Measurements from ENCODE around the gene EIF4E2. TPM values are rescaled to one million over a fixed set of nuclear protein-coding genes. Genes with fewer than 3 reads are reported as not detected.

Gene EIF4E2
- total RNA-seq, 1 experiment from 2014 or later: 97.8 TPM

DNA sequence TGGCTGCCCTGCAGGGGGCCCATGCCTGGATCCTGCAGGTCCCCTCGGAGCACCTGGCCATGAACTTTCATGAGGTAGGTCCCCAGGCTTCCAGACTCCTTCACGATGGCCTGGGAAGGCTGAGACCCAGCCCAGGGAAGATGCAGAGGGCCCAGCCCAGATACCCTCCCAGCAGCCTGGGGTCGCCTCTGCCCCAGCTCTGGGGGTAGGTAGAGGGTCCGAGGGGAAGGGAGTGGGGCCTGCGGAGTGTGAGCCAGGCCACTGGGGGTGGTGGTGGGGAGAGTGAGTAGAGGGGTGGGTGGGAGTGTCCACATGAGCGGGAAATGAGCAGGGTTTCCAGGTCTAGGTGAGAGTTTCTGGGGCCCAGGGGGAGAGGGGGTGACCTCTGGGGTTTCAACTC, 25.7 kb upstream of the EIF4E2 start:
- Mint-ChIP-seq H3K27me3 (ENCODE audit: low read depth) (peaks cover 52% of the 10 kb centered on the region), H3K4me1 (peaks cover 6% of the 10 kb centered on the region; the same call in 1 of the 2 replicates), H3K36me3 (no peaks in the 10 kb centered on the region), H3K27ac (no peak overlapping the region), H3K4me3 (peak overlapping the region; percentile 51; the same call in 1 of the 2 replicates), H3K9me3 (no peaks in the 10 kb centered on the region)
- POLR2A ChIA-PET: no interaction called here
- TF ChIP-seq ESRRA (CRISPR knock-in tag; IDR thresholded peaks at IDR 0.05; ENCODE audit: borderline replicate concordance): no peak
- no peak for TF ChIP-seq JAZF1 (CRISPR knock-in tag; IDR thresholded peaks at IDR 0.05)
- no peak for TF ChIP-seq SOX15 (CRISPR knock-in tag; IDR thresholded peaks at IDR 0.05)
- TF ChIP-seq CBFB (CRISPR knock-in tag; IDR thresholded peaks at IDR 0.05; ENCODE audit: low read depth): no peak
- TF ChIP-seq, protein P1, sequence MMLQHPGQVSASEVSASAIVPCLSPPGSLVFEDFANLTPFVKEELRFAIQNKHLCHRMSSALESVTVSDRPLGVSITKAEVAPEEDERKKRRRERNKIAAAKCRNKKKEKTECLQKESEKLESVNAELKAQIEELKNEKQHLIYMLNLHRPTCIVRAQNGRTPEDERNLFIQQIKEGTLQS (CRISPR knock-in tag; conservative IDR thresholded peaks at IDR 0.05): no peak
- no peak for TF ChIP-seq CREM (CRISPR knock-in tag; IDR thresholded peaks at IDR 0.05)
- TF ChIP-seq, protein P2, sequence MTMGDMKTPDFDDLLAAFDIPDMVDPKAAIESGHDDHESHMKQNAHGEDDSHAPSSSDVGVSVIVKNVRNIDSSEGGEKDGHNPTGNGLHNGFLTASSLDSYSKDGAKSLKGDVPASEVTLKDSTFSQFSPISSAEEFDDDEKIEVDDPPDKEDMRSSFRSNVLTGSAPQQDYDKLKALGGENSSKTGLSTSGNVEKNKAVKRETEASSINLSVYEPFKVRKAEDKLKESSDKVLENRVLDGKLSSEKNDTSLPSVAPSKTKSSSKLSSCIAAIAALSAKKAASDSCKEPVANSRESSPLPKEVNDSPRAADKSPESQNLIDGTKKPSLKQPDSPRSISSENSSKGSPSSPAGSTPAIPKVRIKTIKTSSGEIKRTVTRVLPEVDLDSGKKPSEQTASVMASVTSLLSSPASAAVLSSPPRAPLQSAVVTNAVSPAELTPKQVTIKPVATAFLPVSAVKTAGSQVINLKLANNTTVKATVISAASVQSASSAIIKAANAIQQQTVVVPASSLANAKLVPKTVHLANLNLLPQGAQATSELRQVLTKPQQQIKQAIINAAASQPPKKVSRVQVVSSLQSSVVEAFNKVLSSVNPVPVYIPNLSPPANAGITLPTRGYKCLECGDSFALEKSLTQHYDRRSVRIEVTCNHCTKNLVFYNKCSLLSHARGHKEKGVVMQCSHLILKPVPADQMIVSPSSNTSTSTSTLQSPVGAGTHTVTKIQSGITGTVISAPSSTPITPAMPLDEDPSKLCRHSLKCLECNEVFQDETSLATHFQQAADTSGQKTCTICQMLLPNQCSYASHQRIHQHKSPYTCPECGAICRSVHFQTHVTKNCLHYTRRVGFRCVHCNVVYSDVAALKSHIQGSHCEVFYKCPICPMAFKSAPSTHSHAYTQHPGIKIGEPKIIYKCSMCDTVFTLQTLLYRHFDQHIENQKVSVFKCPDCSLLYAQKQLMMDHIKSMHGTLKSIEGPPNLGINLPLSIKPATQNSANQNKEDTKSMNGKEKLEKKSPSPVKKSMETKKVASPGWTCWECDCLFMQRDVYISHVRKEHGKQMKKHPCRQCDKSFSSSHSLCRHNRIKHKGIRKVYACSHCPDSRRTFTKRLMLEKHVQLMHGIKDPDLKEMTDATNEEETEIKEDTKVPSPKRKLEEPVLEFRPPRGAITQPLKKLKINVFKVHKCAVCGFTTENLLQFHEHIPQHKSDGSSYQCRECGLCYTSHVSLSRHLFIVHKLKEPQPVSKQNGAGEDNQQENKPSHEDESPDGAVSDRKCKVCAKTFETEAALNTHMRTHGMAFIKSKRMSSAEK (CRISPR knock-in tag; IDR thresholded peaks at IDR 0.05; ENCODE audit: borderline replicate concordance): no peak
- TF ChIP-seq ZNF263 (CRISPR knock-in tag; IDR thresholded peaks at IDR 0.05; ENCODE audit: low read depth): no peak
- TF ChIP-seq, protein P3, sequence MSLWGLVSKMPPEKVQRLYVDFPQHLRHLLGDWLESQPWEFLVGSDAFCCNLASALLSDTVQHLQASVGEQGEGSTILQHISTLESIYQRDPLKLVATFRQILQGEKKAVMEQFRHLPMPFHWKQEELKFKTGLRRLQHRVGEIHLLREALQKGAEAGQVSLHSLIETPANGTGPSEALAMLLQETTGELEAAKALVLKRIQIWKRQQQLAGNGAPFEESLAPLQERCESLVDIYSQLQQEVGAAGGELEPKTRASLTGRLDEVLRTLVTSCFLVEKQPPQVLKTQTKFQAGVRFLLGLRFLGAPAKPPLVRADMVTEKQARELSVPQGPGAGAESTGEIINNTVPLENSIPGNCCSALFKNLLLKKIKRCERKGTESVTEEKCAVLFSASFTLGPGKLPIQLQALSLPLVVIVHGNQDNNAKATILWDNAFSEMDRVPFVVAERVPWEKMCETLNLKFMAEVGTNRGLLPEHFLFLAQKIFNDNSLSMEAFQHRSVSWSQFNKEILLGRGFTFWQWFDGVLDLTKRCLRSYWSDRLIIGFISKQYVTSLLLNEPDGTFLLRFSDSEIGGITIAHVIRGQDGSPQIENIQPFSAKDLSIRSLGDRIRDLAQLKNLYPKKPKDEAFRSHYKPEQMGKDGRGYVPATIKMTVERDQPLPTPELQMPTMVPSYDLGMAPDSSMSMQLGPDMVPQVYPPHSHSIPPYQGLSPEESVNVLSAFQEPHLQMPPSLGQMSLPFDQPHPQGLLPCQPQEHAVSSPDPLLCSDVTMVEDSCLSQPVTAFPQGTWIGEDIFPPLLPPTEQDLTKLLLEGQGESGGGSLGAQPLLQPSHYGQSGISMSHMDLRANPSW (CRISPR knock-in tag; conservative IDR thresholded peaks at IDR 0.05; ENCODE audit: low read depth): no peak
- no peak for TF ChIP-seq GABPB1 (CRISPR knock-in tag; IDR thresholded peaks at IDR 0.05)
- no peak for TF ChIP-seq CREB1 (CRISPR knock-in tag; IDR thresholded peaks at IDR 0.05)
- TF ChIP-seq TEAD1 (CRISPR knock-in tag; IDR thresholded peaks at IDR 0.05): no peak
- no peak for TF ChIP-seq EMX1 (CRISPR knock-in tag; IDR thresholded peaks at IDR 0.05)
- TF ChIP-seq, protein P4, sequence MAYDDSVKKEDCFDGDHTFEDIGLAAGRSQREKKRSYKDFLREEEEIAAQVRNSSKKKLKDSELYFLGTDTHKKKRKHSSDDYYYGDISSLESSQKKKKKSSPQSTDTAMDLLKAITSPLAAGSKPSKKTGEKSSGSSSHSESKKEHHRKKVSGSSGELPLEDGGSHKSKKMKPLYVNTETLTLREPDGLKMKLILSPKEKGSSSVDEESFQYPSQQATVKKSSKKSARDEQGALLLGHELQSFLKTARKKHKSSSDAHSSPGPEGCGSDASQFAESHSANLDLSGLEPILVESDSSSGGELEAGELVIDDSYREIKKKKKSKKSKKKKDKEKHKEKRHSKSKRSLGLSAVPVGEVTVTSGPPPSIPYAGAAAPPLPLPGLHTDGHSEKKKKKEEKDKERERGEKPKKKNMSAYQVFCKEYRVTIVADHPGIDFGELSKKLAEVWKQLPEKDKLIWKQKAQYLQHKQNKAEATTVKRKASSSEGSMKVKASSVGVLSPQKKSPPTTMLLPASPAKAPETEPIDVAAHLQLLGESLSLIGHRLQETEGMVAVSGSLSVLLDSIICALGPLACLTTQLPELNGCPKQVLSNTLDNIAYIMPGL (CRISPR knock-in tag; IDR thresholded peaks at IDR 0.05): no peak
- ATAC-seq (no peak), DNase-seq (ENCODE audit: low spot score) (no peak)
- CTCF ChIA-PET: interaction anchor here (1.0 to 6.5 kb wide), 18 partner anchors 9 to 623 kb away, joined by 3 to 104 read pairs (median 11); partner anchors contain the start of genes ALPG, CHRNG, ECEL1 and EIF4E2

DNA sequence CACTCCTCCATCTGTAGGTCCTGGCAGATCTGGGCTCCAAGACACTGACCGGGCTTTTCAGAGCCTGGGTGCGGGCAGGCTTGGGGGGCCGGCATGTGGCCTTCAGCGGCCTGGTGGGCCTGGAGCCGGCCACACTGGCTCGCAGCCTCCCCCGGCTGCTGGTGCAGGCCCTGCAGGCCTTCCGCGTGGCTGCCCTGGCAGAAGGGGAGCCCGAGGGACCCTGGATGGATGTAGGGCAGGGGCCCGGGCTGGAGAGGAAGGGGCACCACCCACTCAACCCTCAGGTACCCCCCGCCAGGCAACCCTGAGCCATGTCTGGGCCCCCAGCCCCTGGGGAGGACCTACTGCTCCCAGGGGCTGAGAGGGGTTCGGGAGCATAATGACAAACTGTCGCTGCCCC, 25.3 kb upstream of the EIF4E2 start:
- Mint-ChIP-seq H3K9me3 (no peaks in the 10 kb centered on the region), H3K4me3 (no peak overlapping the region), H3K27ac (no peak overlapping the region), H3K27me3 (ENCODE audit: low read depth) (peaks cover 51% of the 10 kb centered on the region), H3K4me1 (peaks cover 7% of the 10 kb centered on the region; the same call in 1 of the 2 replicates), H3K36me3 (no peaks in the 10 kb centered on the region)
- no peak for DNase-seq (ENCODE audit: low spot score)
- ChIA-PET CTCF (interaction anchor here (1.3 to 1.7 kb wide), 2 partner anchors 13 to 81 kb away, joined by 3 to 4 read pairs; no protein-coding TSS in a partner anchor), POLR2A (no interaction called here)
- ATAC-seq: no peak
- TF ChIP-seq ZNF416 (CRISPR knock-in tag; IDR thresholded peaks at IDR 0.05) (no peak), FOXK1 (CRISPR knock-in tag; IDR thresholded peaks at IDR 0.05) (no peak), TCF7 (CRISPR knock-in tag; IDR thresholded peaks at IDR 0.05; ENCODE audit: low read depth) (no peak), ZNF317 (CRISPR knock-in tag; IDR thresholded peaks at IDR 0.05; ENCODE audit: borderline replicate concordance, low read depth) (no peak), GTF2I (CRISPR knock-in tag; conservative IDR thresholded peaks at IDR 0.05) (no peak), NFYB (CRISPR knock-in tag; conservative IDR thresholded peaks at IDR 0.05; ENCODE audit: low read depth) (no peak), ESRRA (CRISPR knock-in tag; IDR thresholded peaks at IDR 0.05; ENCODE audit: borderline replicate concordance) (no peak)
- TF ChIP-seq, protein P5, sequence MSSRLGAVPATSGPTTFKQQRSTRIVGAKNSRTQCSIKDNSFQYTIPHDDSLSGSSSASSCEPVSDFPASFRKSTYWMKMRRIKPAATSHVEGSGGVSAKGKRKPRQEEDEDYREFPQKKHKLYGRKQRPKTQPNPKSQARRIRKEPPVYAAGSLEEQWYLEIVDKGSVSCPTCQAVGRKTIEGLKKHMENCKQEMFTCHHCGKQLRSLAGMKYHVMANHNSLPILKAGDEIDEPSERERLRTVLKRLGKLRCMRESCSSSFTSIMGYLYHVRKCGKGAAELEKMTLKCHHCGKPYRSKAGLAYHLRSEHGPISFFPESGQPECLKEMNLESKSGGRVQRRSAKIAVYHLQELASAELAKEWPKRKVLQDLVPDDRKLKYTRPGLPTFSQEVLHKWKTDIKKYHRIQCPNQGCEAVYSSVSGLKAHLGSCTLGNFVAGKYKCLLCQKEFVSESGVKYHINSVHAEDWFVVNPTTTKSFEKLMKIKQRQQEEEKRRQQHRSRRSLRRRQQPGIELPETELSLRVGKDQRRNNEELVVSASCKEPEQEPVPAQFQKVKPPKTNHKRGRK (CRISPR knock-in tag; IDR thresholded peaks at IDR 0.05; ENCODE audit: borderline replicate concordance): no peak
- TF ChIP-seq, protein P6, sequence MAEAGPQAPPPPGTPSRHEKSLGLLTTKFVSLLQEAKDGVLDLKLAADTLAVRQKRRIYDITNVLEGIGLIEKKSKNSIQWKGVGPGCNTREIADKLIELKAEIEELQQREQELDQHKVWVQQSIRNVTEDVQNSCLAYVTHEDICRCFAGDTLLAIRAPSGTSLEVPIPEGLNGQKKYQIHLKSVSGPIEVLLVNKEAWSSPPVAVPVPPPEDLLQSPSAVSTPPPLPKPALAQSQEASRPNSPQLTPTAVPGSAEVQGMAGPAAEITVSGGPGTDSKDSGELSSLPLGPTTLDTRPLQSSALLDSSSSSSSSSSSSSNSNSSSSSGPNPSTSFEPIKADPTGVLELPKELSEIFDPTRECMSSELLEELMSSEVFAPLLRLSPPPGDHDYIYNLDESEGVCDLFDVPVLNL (CRISPR knock-in tag; IDR thresholded peaks at IDR 0.05; ENCODE audit: borderline replicate concordance, low read depth): no peak
- TF ChIP-seq, protein P7, sequence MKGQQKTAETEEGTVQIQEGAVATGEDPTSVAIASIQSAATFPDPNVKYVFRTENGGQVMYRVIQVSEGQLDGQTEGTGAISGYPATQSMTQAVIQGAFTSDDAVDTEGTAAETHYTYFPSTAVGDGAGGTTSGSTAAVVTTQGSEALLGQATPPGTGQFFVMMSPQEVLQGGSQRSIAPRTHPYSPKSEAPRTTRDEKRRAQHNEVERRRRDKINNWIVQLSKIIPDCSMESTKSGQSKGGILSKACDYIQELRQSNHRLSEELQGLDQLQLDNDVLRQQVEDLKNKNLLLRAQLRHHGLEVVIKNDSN (CRISPR knock-in tag; IDR thresholded peaks at IDR 0.05): no peak

All from WTC11 (cell line).